Measurements from ENCODE around the gene NTM. TPM values are rescaled to one million over a fixed set of nuclear protein-coding genes. Genes with fewer than 3 reads are reported as not detected.
A peak's percentile ranks its signal among the peaks of the same experiment; 100 is the strongest.

NTM gene
- polyA plus RNA-seq, 1 donor from 2014 or later: 39.4 TPM

- Histone ChIP-seq H2AFZ (ENCODE audit: low read depth, low read length) (no peak overlapping the region), H3K27ac (ENCODE audit: low read length) (peak overlapping the region; percentile 57), H4K20me1 (ENCODE audit: insufficient read depth) (no peaks in the 10 kb centered on the region), H3K9me2 (ENCODE audit: insufficient read depth, low read length) (no peaks in the 10 kb centered on the region), H3K9ac (ENCODE audit: low read length) (peak overlapping the region; percentile 0), H3K4me2 (ENCODE audit: low read length) (no peak overlapping the region), H3K4me3 (ENCODE audit: low read length) (peak overlapping the region; percentile 32), H3K27me3 (ENCODE audit: insufficient read depth, low read depth, low read length) (no peaks in the 10 kb centered on the region), H3K36me3 (ENCODE audit: insufficient read depth, low read length) (no peaks in the 10 kb centered on the region), H3F3A (ENCODE audit: insufficient read depth, low read length, poor library complexity, severe bottlenecking) (no peaks in the 10 kb centered on the region), H3K79me2 (replicated peaks; ENCODE audit: insufficient read depth, low read length) (no peaks in the 10 kb centered on the region), H3K9me3 (ENCODE audit: low read length) (no peaks in the 10 kb centered on the region)
- TF ChIP-seq MXI1 (conservative IDR thresholded peaks at IDR 0.05; ENCODE audit: poor library complexity, severe bottlenecking) (no peak), POLR2AphosphoS5 (IDR thresholded peaks at IDR 0.05) (peak; percentile 33), SMC3 (conservative IDR thresholded peaks at IDR 0.05; ENCODE audit: poor library complexity) (no peak), REST (IDR thresholded peaks at IDR 0.05; ENCODE audit: borderline replicate concordance) (peak; percentile 96)
These were observed 575.3 kb downstream of the NTM start for GRCh38 chr11:131945706-131946105.

- Histone ChIP-seq H3K4me3 (ENCODE audit: low read length) (no peak overlapping the region), H3K27ac (ENCODE audit: low read length) (no peak overlapping the region), H2AFZ (ENCODE audit: low read depth, low read length) (no peak overlapping the region), H3K9me3 (ENCODE audit: low read length) (no peaks in the 10 kb centered on the region), H3K79me2 (replicated peaks; ENCODE audit: insufficient read depth, low read length) (no peaks in the 10 kb centered on the region), H3K36me3 (ENCODE audit: insufficient read depth, low read length) (no peaks in the 10 kb centered on the region), H4K20me1 (ENCODE audit: insufficient read depth) (no peaks in the 10 kb centered on the region), H3K9ac (ENCODE audit: low read length) (no peak overlapping the region), H3K4me2 (ENCODE audit: low read length) (no peak overlapping the region), H3K27me3 (ENCODE audit: insufficient read depth, low read depth, low read length) (no peaks in the 10 kb centered on the region), H3K9me2 (ENCODE audit: insufficient read depth, low read length) (no peaks in the 10 kb centered on the region), H3F3A (ENCODE audit: insufficient read depth, low read length, poor library complexity, severe bottlenecking) (no peaks in the 10 kb centered on the region)
- no peak for TF ChIP-seq TAF1 (IDR thresholded peaks at IDR 0.05; ENCODE audit: low read depth)
- TF ChIP-seq MXI1 (conservative IDR thresholded peaks at IDR 0.05; ENCODE audit: poor library complexity, severe bottlenecking): no peak
- TF ChIP-seq RAD21 (conservative IDR thresholded peaks at IDR 0.05): no peak
- TF ChIP-seq REST (IDR thresholded peaks at IDR 0.05; ENCODE audit: borderline replicate concordance): no peak
- no peak for TF ChIP-seq SMC3 (conservative IDR thresholded peaks at IDR 0.05; ENCODE audit: poor library complexity)
- TF ChIP-seq CTCF (IDR thresholded peaks at IDR 0.05; ENCODE audit: poor library complexity, severe bottlenecking): no peak
These were observed 577.1 kb downstream of the NTM start for GRCh38 chr11:131947511-131947910.

Measured in neural cell (in vitro differentiated cells).